CD14-positive monocyte (primary cell): ENCODE measurements around the gene RDH8. TPM values are rescaled to one million over a fixed set of nuclear protein-coding genes. Genes with fewer than 3 reads are reported as not detected.

Source experiments
- DNase-seq, 3 donors: peaks; one replicate each; pipeline ENCODE4 v3.0.0-alpha.2; 2011 to 2022
- H2AFZ ChIP-seq: 2 replicates; pipeline ENCODE4 v1.6.0; 2012; ENCODE audit warnings: mild to moderate bottlenecking, low read depth, low read length, inconsistent platforms; ENCODE audit not compliant: insufficient read depth, poor library complexity, severe bottlenecking
- H3K27ac ChIP-seq, 2 donors: 1 replicate in 1 of 2; 2 replicates in 1 of 2; pipeline ENCODE4 v1.5.1; 2012 to 2013; ENCODE audit warnings: low read length in 2 of 2, control low read depth in 1 of 2, inconsistent platforms in 1 of 2, low read depth in 1 of 2, mild to moderate bottlenecking in 1 of 2
- H3K27me3 ChIP-seq, 2 donors: one replicate each; pipeline versions ENCODE4 v1.6.0 to v1.6.1; 2011 to 2013; ENCODE audit warnings: low read length in 2 of 2; ENCODE audit not compliant: control insufficient read depth in 2 of 2, insufficient read depth in 2 of 2
- H3K36me3 ChIP-seq, 2 donors: replicated peaks in 1 of 2; 1 replicate in 1 of 2; 2 replicates in 1 of 2; pipeline versions ENCODE4 v1.5.1 to v1.6.1; 2012 to 2013; ENCODE audit warnings: low read length in 2 of 2, control low read depth in 1 of 2, inconsistent platforms in 1 of 2, mild to moderate bottlenecking in 1 of 2; ENCODE audit not compliant: insufficient read depth in 2 of 2, control insufficient read depth in 1 of 2
- H3K4me1 ChIP-seq, 2 donors: 1 replicate in 1 of 2; 2 replicates in 1 of 2; pipeline versions ENCODE4 v1.5.1 to v1.6.1; 2012 to 2013; ENCODE audit warnings: low read length in 2 of 2, control low read depth in 1 of 2, inconsistent platforms in 1 of 2, mild to moderate bottlenecking in 1 of 2, moderate library complexity in 1 of 2; ENCODE audit not compliant: insufficient read depth in 2 of 2, control insufficient read depth in 1 of 2
- H3K4me2 ChIP-seq: replicated peaks from 2 replicates; pipeline ENCODE3; 2012; ENCODE audit warnings: low read length, moderate library complexity, mild to moderate bottlenecking; ENCODE audit not compliant: poor library complexity, severe bottlenecking; ENCODE audit errors: extremely low read depth
- H3K4me3 ChIP-seq, 3 experiments: fragments of 200-600 bp in 1 of 3; sonication (generic) in 1 of 3; replicated peaks in 1 of 3; 1 replicate in 2 of 3; 2 replicates in 1 of 3; pipeline ENCODE4 v1.5.1; 2011 to 2013; ENCODE audit warnings: low read length in 3 of 3, mild to moderate bottlenecking in 3 of 3, control low read depth in 2 of 3, low read depth in 2 of 3, inconsistent platforms in 1 of 3, moderate library complexity in 1 of 3
- H3K79me2 ChIP-seq: 2 replicates; pipeline ENCODE4 v1.6.0; 2012; ENCODE audit warnings: mild to moderate bottlenecking, control low read depth, inconsistent platforms, low read length, moderate library complexity; ENCODE audit not compliant: insufficient read depth
- H3K9ac ChIP-seq: 2 replicates; pipeline ENCODE4 v1.6.0; 2017; ENCODE audit warnings: low read length, mild to moderate bottlenecking; ENCODE audit not compliant: insufficient read depth, poor library complexity, severe bottlenecking
- H3K9me3 ChIP-seq, 2 donors: replicated peaks in 1 of 2; 1 replicate in 1 of 2; 2 replicates in 1 of 2; pipeline versions ENCODE4 v1.5.1 to v1.6.1; 2012 to 2013; ENCODE audit warnings: low read length in 2 of 2, control low read depth in 1 of 2; ENCODE audit not compliant: control insufficient read depth in 1 of 2, insufficient read depth in 1 of 2
- H4K20me1 ChIP-seq: 2 replicates; pipeline ENCODE4 v1.6.0; 2012; ENCODE audit warnings: mild to moderate bottlenecking, low read length, control low read depth, moderate library complexity; ENCODE audit not compliant: insufficient read depth
- H3K27ac Mint-ChIP-seq, 7 donors: one replicate each; pipeline ENCODE4 v1.8.0; 2020; ENCODE audit warnings: mild to moderate bottlenecking in 7 of 7, mixed read lengths in 7 of 7, moderate library complexity in 6 of 7, inconsistent platforms in 2 of 7
- H3K27me3 Mint-ChIP-seq, 3 donors: one replicate each; pipeline ENCODE4 v1.8.0; 2021 to 2022; ENCODE audit warnings: low read depth in 3 of 3, mild to moderate bottlenecking in 3 of 3, mixed read lengths in 3 of 3, moderate library complexity in 3 of 3, inconsistent platforms in 1 of 3
- H3K36me3 Mint-ChIP-seq, 2 donors: one replicate each; pipeline ENCODE4 v1.8.0; 2020; ENCODE audit warnings: mixed read lengths in 2 of 2, inconsistent platforms in 1 of 2, mild to moderate bottlenecking in 1 of 2
- H3K4me1 Mint-ChIP-seq: one replicate; pipeline ENCODE4 v1.8.0; 2020; ENCODE audit warnings: mild to moderate bottlenecking, mixed read lengths
- H3K4me3 Mint-ChIP-seq, 2 donors: one replicate each; pipeline ENCODE4 v1.8.0; 2020; ENCODE audit warnings: mild to moderate bottlenecking in 2 of 2, mixed read lengths in 2 of 2, moderate library complexity in 1 of 2
- H3K9me3 Mint-ChIP-seq, 7 donors: one replicate each; pipeline ENCODE4 v1.8.0; 2020 to 2022; ENCODE audit warnings: mixed read lengths in 7 of 7, mild to moderate bottlenecking in 6 of 7, moderate library complexity in 6 of 7, inconsistent platforms in 2 of 7
- CTCF ChIP-seq: fragments of 200-600 bp; IDR thresholded peaks from one replicate; pipeline ENCODE4 v1.8.0; 2022; ENCODE audit warnings: antibody characterized with exemption, mild to moderate bottlenecking
- WGBS: methylation state at CpG from one replicate; pipeline ENCODE4 v1.1.5; 2013; ENCODE audit warnings: missing lambda C conversion rate; ENCODE audit not compliant: insufficient coverage; 5-methylcytosine and 5-hydroxymethylcytosine counted together
- intact Hi-C, 2 donors: fragments of 100-400 bp; cut with micrococcal nuclease; formaldehyde crosslinking; loops; one replicate each; pipeline versions ENCODE4 v1.15.0 to v1.15.1; 2023
- polyA plus RNA-seq, 3 donors: library from polyadenylated mRNA; depleted of rRNA in 1 of 3; unstranded in 2 of 3; stranded (reverse) in 1 of 3; fragments of 300-500 nt in 2 of 3; fragments of >200 nt in 1 of 3; fragmentation: Illumina TruSeq in 2 of 3; gene quantifications; 1 replicate in 2 of 3; 2 replicates in 1 of 3; pipeline ENCODE4 v1.2.3, GENCODE V29; 2012 to 2021

The RDH8 gene
- polyA plus RNA-seq, 3 donors: not detected

GRCh38 chr19:9970481-9970880, 42.8 kb upstream of the RDH8 start:
- Histone ChIP-seq H3K4me3 (no peak overlapping the region), H2AFZ (no peak overlapping the region), H3K36me3 (no peaks in the 10 kb centered on the region), H3K4me2 (no peak overlapping the region), H4K20me1 (no peaks in the 10 kb centered on the region), H3K79me2 (no peaks in the 10 kb centered on the region), H3K4me1 (no peaks in the 10 kb centered on the region), H3K9me3 (no peaks in the 10 kb centered on the region), H3K27me3 (peaks cover 0 to 20% of the 10 kb centered on the region in 2 donors), H3K27ac (no peak overlapping the region), H3K9ac (no peak overlapping the region)
- TF ChIP-seq CTCF: no peak
- intact Hi-C loops: no loop called here
- no peak for DNase-seq
- 63% methylated on average over 4 of the region's 8 CpGs for WGBS
- Mint-ChIP-seq H3K9me3 (peaks cover 0 to 3% (median 0%) of the 10 kb centered on the region in 7 donors), H3K27ac (no peak overlapping the region), H3K4me1 (no peaks in the 10 kb centered on the region), H3K36me3 (no peaks in the 10 kb centered on the region), H3K4me3 (no peak overlapping the region), H3K27me3 (peaks cover 18 to 33% (median 21%) of the 10 kb centered on the region in 3 donors)

- 74% methylated on average over 14 of the region's 15 CpGs for WGBS
- H3K79me2 ChIP-seq: no peaks in the 10 kb centered on the region
- no peak overlapping the region for H3K4me2 ChIP-seq
- TF ChIP-seq CTCF: no peak
- Mint-ChIP-seq H3K4me3 (no peak overlapping the region), H3K27me3 (peaks cover 10 to 24% (median 12%) of the 10 kb centered on the region in 3 donors), H3K4me1 (no peaks in the 10 kb centered on the region), H3K36me3 (no peaks in the 10 kb centered on the region), H3K9me3 (peaks cover 0 to 3% (median 0%) of the 10 kb centered on the region in 7 donors), H3K27ac (no peak overlapping the region)
- no peaks in the 10 kb centered on the region for H4K20me1 ChIP-seq
- H3K4me1 ChIP-seq: no peaks in the 10 kb centered on the region
- no peak for DNase-seq
- H3K4me3 ChIP-seq: no peak overlapping the region
- H3K27ac ChIP-seq: no peak overlapping the region
- H3K27me3 ChIP-seq: peaks cover 0 to 13% of the 10 kb centered on the region in 2 donors
- H3K9me3 ChIP-seq: no peaks in the 10 kb centered on the region
- intact Hi-C loops: no loop called here
- H3K9ac ChIP-seq: no peak overlapping the region
- H3K36me3 ChIP-seq: no peaks in the 10 kb centered on the region
- no peak overlapping the region for H2AFZ ChIP-seq
Measured at GRCh38 chr19:9971166-9971897, 42.0 kb upstream of the RDH8 start.
